SH-SY5Y (cell line): ENCODE measurements around the gene GABRB3.

Experiments used
- GATA2 ChIP-seq: IDR thresholded peaks from 2 replicates; pipeline ENCODE4 v1.6.1; 2011; ENCODE audit warnings: mild to moderate bottlenecking, low read depth, low read length
- GATA3 ChIP-seq: IDR thresholded peaks from 2 replicates; pipeline ENCODE4 v1.6.1; 2011; ENCODE audit warnings: low read depth, mild to moderate bottlenecking, low read length, moderate library complexity

GABRB3 gene

GRCh38 chr15:26772154-26773066, at the start of gene GABRB3:
TSS of gene GABRB3 (minus strand) at chr15:26773066.
- TF ChIP-seq GATA2: no peak
- no peak for TF ChIP-seq GATA3

GRCh38 chr15:26807517-26808427, 34.9 kb upstream of the GABRB3 start:
- no peak for TF ChIP-seq GATA3

GRCh38 chr15:26806574-26806973, 33.7 kb upstream of the GABRB3 start:
- no peak for TF ChIP-seq GATA3
- TF ChIP-seq GATA2: no peak

GRCh38 chr15:26806151-26806550, 33.3 kb upstream of the GABRB3 start:
- TF ChIP-seq GATA3 (no peak), GATA2 (no peak)

GRCh38 chr15:26805470-26805869, 32.6 kb upstream of the GABRB3 start:
- TF ChIP-seq GATA3 (no peak), GATA2 (no peak)

- TF ChIP-seq GATA2: no peak
- no peak for TF ChIP-seq GATA3
These were observed 31.4 kb upstream of the GABRB3 start for GRCh38 chr15:26804063-26804804.

- TF ChIP-seq GATA2: no peak
These were observed 17.3 kb upstream of the GABRB3 start for GRCh38 chr15:26790118-26790517.

GRCh38 chr15:26781816-26782215, 8.9 kb upstream of the GABRB3 start:
- TF ChIP-seq GATA3: no peak
- no peak for TF ChIP-seq GATA2

GRCh38 chr15:26773917-26774316, 1.1 kb upstream of the GABRB3 start:
- TF ChIP-seq GATA2 (no peak), GATA3 (no peak)

GRCh38 chr15:26773067-26773877, 406 bp upstream of the GABRB3 start:
- no peak for TF ChIP-seq GATA2
- TF ChIP-seq GATA3: no peak

- TF ChIP-seq GATA2: no peak
- TF ChIP-seq GATA3: no peak
These were observed 1.2 kb downstream of the GABRB3 start for GRCh38 chr15:26771578-26772153.

- TF ChIP-seq GATA2 (no peak), GATA3 (no peak)
These were observed 1.7 kb downstream of the GABRB3 start for GRCh38 chr15:26771168-26771567.

- TF ChIP-seq GATA2 (no peak), GATA3 (no peak)
These were observed 5.6 kb downstream of the GABRB3 start for GRCh38 chr15:26767169-26767670.

- TF ChIP-seq GATA3 (no peak), GATA2 (no peak)
These were observed 6.6 kb downstream of the GABRB3 start for GRCh38 chr15:26766262-26766661.

GRCh38 chr15:26759986-26760385, 12.9 kb downstream of the GABRB3 start:
- TF ChIP-seq GATA3 (no peak), GATA2 (no peak)
